HepG2 (cell line): ENCODE measurements around the gene DSCAML1. TPM values are rescaled to one million over a fixed set of nuclear protein-coding genes. Genes with fewer than 3 reads are reported as not detected.

ENCODE experiments used
- ATAC-seq: fragments of 200-7000 bp; cut with Tn5 transposase; 3 replicates; pipeline ENCODE4 v1.9.1; 2020; ENCODE audit warnings: mild to moderate bottlenecking, moderate library complexity
- BruUV-seq: library from RNA; stranded (reverse); fragments of 400-500 nt; replicated peaks from 2 replicates; lab custom pipeline; 2021; lab: Mats Ljungman, UMichigan
- CTCF ChIA-PET: fragments of 300-600 bp; formaldehyde crosslinking; extraction: SDS; loops from one replicate; lab custom pipeline; 2021; ENCODE audit warnings: low total read pairs, inconsistent platforms, low intra/inter-chr PET ratio; lab: Yijun Ruan, JAX
- POLR2A ChIA-PET: fragments of 350-600 bp; sonication (Branson Sonifier 250); formaldehyde crosslinking; loops from one replicate; lab custom pipeline; 2020; ENCODE audit warnings: antibody characterized with exemption, inconsistent platforms; lab: Yijun Ruan, JAX
- DNase-seq: peaks from one replicate; pipeline ENCODE4 v3.0.0-alpha.2; 2015; ENCODE audit warnings: low spot score
- FAIRE-seq: peaks from 3 replicates; lab custom pipeline; 2011; peaks lifted over from hg19 to GRCh38; lab: Jason Lieb, UNC
- H2AFZ ChIP-seq: one replicate; pipeline ENCODE4 v1.6.1; 2011; ENCODE audit warnings: low read length, inconsistent platforms
- H3K27ac ChIP-seq: fragments of 300-600 bp; 3 replicates; pipeline ENCODE4 v1.8.0; 2011; ENCODE audit warnings: mixed run types, mild to moderate bottlenecking, mixed read lengths, low read length, inconsistent platforms; ENCODE audit not compliant: insufficient read depth; ENCODE audit errors: extremely low read length
- H3K27me3 ChIP-seq, 2 experiments: fragments of 200-600 bp in 1 of 2; 2 replicates in 1 of 2; 3 replicates in 1 of 2; pipeline versions ENCODE4 v1.6.0 to v1.8.0; 2011; ENCODE audit warnings: low read length in 2 of 2, mild to moderate bottlenecking in 2 of 2, moderate library complexity in 2 of 2, inconsistent platforms in 1 of 2; ENCODE audit not compliant: insufficient read depth in 2 of 2, control insufficient read depth in 1 of 2
- H3K36me3 ChIP-seq, 2 experiments: fragments of 200-600 bp in 1 of 2; replicated peaks in 1 of 2; 2 replicates in 1 of 2; 3 replicates in 1 of 2; pipeline versions ENCODE4 v1.5.1 to v1.8.0; 2011; ENCODE audit warnings: low read length in 2 of 2, inconsistent platforms in 1 of 2; ENCODE audit not compliant: insufficient read depth in 2 of 2, control insufficient read depth in 1 of 2
- H3K4me1 ChIP-seq: 2 replicates; pipeline ENCODE4 v1.5.1; 2012; ENCODE audit warnings: low read length, inconsistent platforms; ENCODE audit not compliant: insufficient read depth
- H3K4me2 ChIP-seq: 2 replicates; pipeline ENCODE4 v1.6.0; 2011; ENCODE audit warnings: low read depth, low read length, inconsistent platforms
- H3K4me3 ChIP-seq, 3 experiments: fragments of 200-600 bp in 1 of 3; sonication (generic), shearing (Covaris generic) in 1 of 3; replicated peaks in 1 of 3; 2 replicates each; pipeline ENCODE4 v1.5.1; 2011 to 2016; ENCODE audit warnings: low read length in 3 of 3, inconsistent platforms in 2 of 3, low read depth in 2 of 3, mild to moderate bottlenecking in 2 of 3, control low read depth in 1 of 3, mixed read lengths in 1 of 3; ENCODE audit not compliant: insufficient read depth in 1 of 3
- H3K79me2 ChIP-seq: one replicate; pipeline ENCODE4 v1.6.1; 2011; ENCODE audit warnings: low read length, inconsistent platforms; ENCODE audit not compliant: insufficient read depth
- H3K9ac ChIP-seq: 2 replicates; pipeline ENCODE4 v1.6.0; 2011; ENCODE audit warnings: mild to moderate bottlenecking, low read depth, low read length, inconsistent platforms; ENCODE audit not compliant: insufficient read depth
- H3K9me3 ChIP-seq: 2 replicates; pipeline ENCODE4 v1.5.1; 2012; ENCODE audit warnings: mild to moderate bottlenecking, low read length
- H4K20me1 ChIP-seq: 2 replicates; pipeline ENCODE4 v1.6.0; 2011; ENCODE audit warnings: inconsistent platforms, mild to moderate bottlenecking, low read length, moderate library complexity; ENCODE audit not compliant: insufficient read depth
- ASH2L ChIP-seq: fragments of 300-600, 200-600 bp; sonication (generic); IDR thresholded peaks from 2 replicates; pipeline ENCODE4 v1.7.0; 2017; ENCODE audit warnings: low read depth, mild to moderate bottlenecking, moderate library complexity, mixed read lengths, low read length; ENCODE audit not compliant: insufficient read length
- FIP1L1 ChIP-seq: fragments of 200-400 bp; formaldehyde crosslinking; IDR thresholded peaks from 2 replicates; pipeline ENCODE4 v1.6.1; 2018; ENCODE audit warnings: low read depth, mild to moderate bottlenecking, low read length, moderate library complexity, borderline replicate concordance; ENCODE audit not compliant: insufficient read depth
- HBP1 ChIP-seq: IDR thresholded peaks from 2 replicates; pipeline ENCODE4 v1.6.1; 2016; ENCODE audit warnings: low read depth, control low read depth
- NFATC3 ChIP-seq: sonication (generic); formaldehyde crosslinking; IDR thresholded peaks from 2 replicates; pipeline ENCODE4 v1.5.1; 2020; ENCODE audit warnings: mild to moderate bottlenecking, missing genetic modification reagents
- RNF2 ChIP-seq: fragments of 450-650 bp; conservative IDR thresholded peaks from 2 replicates; pipeline ENCODE4 v1.6.1; 2016; ENCODE audit warnings: low read depth
- ZFAT ChIP-seq: sonication (generic); formaldehyde crosslinking; conservative IDR thresholded peaks from 2 replicates; pipeline ENCODE4 v1.8.1; 2023; ENCODE audit warnings: missing genetic modification reagents, inconsistent platforms
- ZNF180 ChIP-seq: sonication (generic); formaldehyde crosslinking; IDR thresholded peaks from 2 replicates; pipeline ENCODE4 v1.4.0; 2020; ENCODE audit warnings: low read depth, missing genetic modification reagents, borderline replicate concordance
- ZNF280D ChIP-seq: sonication (generic); formaldehyde crosslinking; IDR thresholded peaks from 2 replicates; pipeline ENCODE4 v1.5.1; 2020; ENCODE audit warnings: mild to moderate bottlenecking, missing genetic modification reagents
- ZSCAN9 ChIP-seq: IDR thresholded peaks from 2 replicates; pipeline ENCODE4 v1.6.1; 2016; ENCODE audit warnings: borderline replicate concordance
- WGBS: methylation state at CpG from one replicate; pipeline ENCODE4 v1.1.6; 2017; ENCODE audit warnings: low lambda C conversion rate; 5-methylcytosine and 5-hydroxymethylcytosine counted together
- in situ Hi-C: cut with HindIII; loops from 2 replicates; pipeline ENCODE4 v1.10.0; 2017; ENCODE audit warnings: low pct_unique_long_range_greater_than_20kb; ENCODE audit not compliant: extremely low pct_ligation_motif_present
- intact Hi-C: fragments of 100-400 bp; cut with micrococcal nuclease; formaldehyde crosslinking; loops from one replicate; pipeline ENCODE4 v1.10.0; 2022; ENCODE audit not compliant: unreplicated experiment
- polyA plus RNA-seq, 8 experiments: library from polyadenylated mRNA; depleted of rRNA in 3 of 8; stranded (reverse) in 7 of 8; unstranded in 1 of 8; fragments of >200 nt; fragmentation: Illumina TruSeq in 4 of 8; extraction: Trizol in 4 of 8; gene quantifications; 2 replicates each; pipeline versions ENCODE4 v1.2.1 to v1.2.3, GENCODE V29; 2011 to 2016; ENCODE audit warnings: low read depth in 4 of 8, missing spikeins in 1 of 8, mixed read lengths in 1 of 8; ENCODE audit not compliant: insufficient read depth in 1 of 8
- total RNA-seq, 5 experiments: library from RNA; depleted of rRNA; stranded (reverse); fragments of >200 nt; fragmentation: Illumina TruSeq; extraction: Trizol; gene quantifications; 2 replicates each; pipeline ENCODE4 v1.2.3, GENCODE V29; 2016; ENCODE audit warnings: low read depth in 1 of 5
- TF ChIP-seq, protein P1 (sequence below): sonication (generic); formaldehyde crosslinking; IDR thresholded peaks from 2 replicates; pipeline ENCODE4 v1.4.0; 2020; ENCODE audit warnings: missing genetic modification reagents

Gene DSCAML1
- total and polyA plus RNA-seq, 2 of the 13 experiments (the other 11 are each of a cell fraction or from before 2014, with no cell fraction given) = 0.29 to 0.40 TPM

DNA sequence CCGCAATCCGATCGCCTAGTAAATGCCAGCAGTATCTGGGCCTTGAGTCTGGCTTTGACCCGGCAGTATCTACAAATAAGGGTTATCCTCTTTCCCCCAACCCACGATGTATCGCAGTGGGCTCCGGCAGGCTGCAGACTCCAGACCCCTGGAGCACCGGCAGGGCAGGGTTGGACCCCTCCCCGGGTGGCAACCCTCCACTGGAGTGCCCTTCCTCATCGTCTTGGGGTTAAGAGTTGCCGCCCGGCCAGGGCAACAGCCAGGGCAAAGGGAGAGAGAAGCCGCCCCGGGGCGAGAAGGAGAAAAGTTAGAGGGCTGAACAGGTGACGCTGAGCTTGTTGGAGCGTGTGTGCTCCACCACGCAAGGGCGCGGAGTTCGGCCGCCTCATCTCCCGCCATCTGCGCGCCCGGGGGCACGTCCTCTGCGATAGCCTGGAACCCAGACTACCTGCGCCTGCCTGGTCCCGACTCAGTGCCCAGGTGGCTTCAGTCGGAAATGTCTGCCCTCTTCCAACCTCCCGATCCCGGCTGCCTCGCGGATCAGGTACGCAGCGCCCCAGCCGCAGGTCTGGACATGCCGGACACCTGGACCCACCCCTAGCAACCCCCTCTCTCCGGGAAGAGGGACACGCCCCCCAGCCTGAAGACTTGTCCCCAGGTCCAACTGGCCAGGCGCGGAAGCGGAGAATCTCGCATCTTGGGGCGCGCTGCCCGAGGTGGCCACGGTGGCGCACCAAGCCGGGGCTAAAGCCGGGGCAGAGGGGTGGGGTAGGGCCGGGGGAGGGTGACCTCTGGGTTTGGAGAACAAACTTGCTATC lies 1.2 kb downstream of the DSCAML1 start:
- no peaks in the 10 kb centered on the region for H4K20me1 ChIP-seq
- ATAC-seq (no peak), DNase-seq (no peak), FAIRE-seq (no peak)
- no peak overlapping the region for H3K4me3 ChIP-seq
- no peaks in the 10 kb centered on the region for H3K79me2 ChIP-seq
- intact Hi-C loops = no loop called here
- H3K27ac ChIP-seq = no peak overlapping the region
- no peak overlapping the region for H3K4me2 ChIP-seq
- WGBS = 61% methylated on average over 35 of the region's 53 CpGs
- no TSS peak for BruUV-seq
- H3K9ac ChIP-seq = no peak overlapping the region
- no peaks in the 10 kb centered on the region for H3K36me3 ChIP-seq
- H3K9me3 ChIP-seq = no peaks in the 10 kb centered on the region
- CTCF ChIA-PET = no interaction called here
- in situ Hi-C loops = no loop called here
- POLR2A ChIA-PET = no interaction called here
- no peak overlapping the region for H2AFZ ChIP-seq
- TF ChIP-seq RNF2 = no peak
- TF ChIP-seq FIP1L1 = no peak
- no peak for TF ChIP-seq ASH2L
- no peak for TF ChIP-seq ZSCAN9 (CRISPR knock-in tag)
- TF ChIP-seq ZNF180 (CRISPR knock-in tag) = no peak
- TF ChIP-seq ZNF280D = no peak
- TF ChIP-seq NFATC3 (CRISPR knock-in tag) = no peak
- TF ChIP-seq, protein P1, sequence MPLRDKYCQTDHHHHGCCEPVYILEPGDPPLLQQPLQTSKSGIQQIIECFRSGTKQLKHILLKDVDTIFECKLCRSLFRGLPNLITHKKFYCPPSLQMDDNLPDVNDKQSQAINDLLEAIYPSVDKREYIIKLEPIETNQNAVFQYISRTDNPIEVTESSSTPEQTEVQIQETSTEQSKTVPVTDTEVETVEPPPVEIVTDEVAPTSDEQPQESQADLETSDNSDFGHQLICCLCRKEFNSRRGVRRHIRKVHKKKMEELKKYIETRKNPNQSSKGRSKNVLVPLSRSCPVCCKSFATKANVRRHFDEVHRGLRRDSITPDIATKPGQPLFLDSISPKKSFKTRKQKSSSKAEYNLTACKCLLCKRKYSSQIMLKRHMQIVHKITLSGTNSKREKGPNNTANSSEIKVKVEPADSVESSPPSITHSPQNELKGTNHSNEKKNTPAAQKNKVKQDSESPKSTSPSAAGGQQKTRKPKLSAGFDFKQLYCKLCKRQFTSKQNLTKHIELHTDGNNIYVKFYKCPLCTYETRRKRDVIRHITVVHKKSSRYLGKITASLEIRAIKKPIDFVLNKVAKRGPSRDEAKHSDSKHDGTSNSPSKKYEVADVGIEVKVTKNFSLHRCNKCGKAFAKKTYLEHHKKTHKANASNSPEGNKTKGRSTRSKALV = no peak
- TF ChIP-seq HBP1 = no peak
- no peak for TF ChIP-seq ZFAT (CRISPR knock-in tag)
- TF ChIP-seq, all 625 proteins: peak for 0
- Histone ChIP-seq H3K27me3 (peaks cover 5 to 32% of the 10 kb centered on the region in 2 experiments; a peak in 4 of 5 replicates), H3K4me1 (peaks cover 16% of the 10 kb centered on the region)
